GM12878 (cell line): ENCODE results near the gene TSHZ1. TPM values are rescaled to one million over a fixed set of nuclear protein-coding genes. Genes with fewer than 3 reads are reported as not detected.

Experiments used
- ATAC-seq: fragments of 200-7000 bp; cut with Tn5 transposase; 3 replicates; pipeline ENCODE4 v1.9.1; 2020; ENCODE audit warnings: mild to moderate bottlenecking, moderate library complexity
- BruUV-seq: library from RNA; stranded (reverse); fragments of 400-500 nt; replicated peaks from 2 replicates; lab custom pipeline; 2021; lab: Mats Ljungman, UMichigan
- CTCF ChIA-PET: fragments of 300-600 bp; sonication (Branson Sonifier 250); formaldehyde crosslinking; extraction: SDS; loops from one replicate; lab custom pipeline; 2021; ENCODE audit warnings: inconsistent platforms; lab: Yijun Ruan, JAX
- POLR2A ChIA-PET: fragments of 350-600 bp; formaldehyde crosslinking; extraction: SDS; loops from one replicate; lab custom pipeline; 2021; ENCODE audit warnings: inconsistent platforms; lab: Charles Lee
- RAD21 ChIA-PET: fragments of 300-600 bp; sonication (Branson Sonifier 250); formaldehyde crosslinking; loops from one replicate; lab custom pipeline; 2023; ENCODE audit warnings: antibody characterized with exemption; ENCODE audit not compliant: unreplicated experiment; lab: Charles Lee
- SMC1A ChIA-PET: fragments of 300-600 bp; sonication (Branson Sonifier 250); formaldehyde crosslinking; loops from one replicate; lab custom pipeline; 2023; ENCODE audit not compliant: unreplicated experiment, uncharacterized antibody; lab: Charles Lee
- DNase-seq: peaks from one replicate; pipeline ENCODE4 v3.0.0-alpha.2; 2011; ENCODE audit warnings: low read depth, low spot score
- FAIRE-seq: peaks from 3 replicates; lab custom pipeline; 2011; peaks lifted over from hg19 to GRCh38; lab: Jason Lieb, UNC
- H2AFZ ChIP-seq: 2 replicates; pipeline ENCODE4 v1.6.0; 2011; ENCODE audit warnings: low read depth, low read length, control low read depth; ENCODE audit not compliant: control insufficient read depth
- H3K27ac ChIP-seq: 2 replicates; pipeline ENCODE4 v1.5.1; 2011; ENCODE audit warnings: control low read depth; ENCODE audit not compliant: control insufficient read depth, insufficient read depth
- H3K27me3 ChIP-seq, 2 experiments: replicated peaks in 1 of 2; 2 replicates each; pipeline versions ENCODE4 v1.6.0 to v1.6.1; 2011; ENCODE audit warnings: low read length in 1 of 2; ENCODE audit not compliant: control insufficient read depth in 2 of 2, insufficient read depth in 2 of 2
- H3K36me3 ChIP-seq, 2 experiments: 2 replicates each; pipeline ENCODE4 v1.5.1; 2011; ENCODE audit warnings: low read length in 1 of 2; ENCODE audit not compliant: control insufficient read depth in 2 of 2, insufficient read depth in 2 of 2
- H3K4me1 ChIP-seq: 2 replicates; pipeline ENCODE4 v1.6.1; 2011; ENCODE audit warnings: mild to moderate bottlenecking, low read length, moderate library complexity, mixed read lengths; ENCODE audit not compliant: control insufficient read depth, insufficient read depth
- H3K4me2 ChIP-seq: 2 replicates; pipeline ENCODE4 v1.6.0; 2011; ENCODE audit warnings: control low read depth; ENCODE audit not compliant: control insufficient read depth, insufficient read depth
- H3K4me3 ChIP-seq: fragments of 200-600 bp; sonication (generic); 2 replicates; pipeline ENCODE4 v1.5.1; 2016
- H3K79me2 ChIP-seq: 2 replicates; pipeline ENCODE4 v1.6.0; 2011; ENCODE audit warnings: low read length; ENCODE audit not compliant: control insufficient read depth, insufficient read depth
- H3K9ac ChIP-seq: 2 replicates; pipeline ENCODE4 v1.8.0; 2011; ENCODE audit warnings: low read length, control low read depth, mixed read lengths; ENCODE audit not compliant: control insufficient read depth, insufficient read depth
- H3K9me3 ChIP-seq: replicated peaks from 3 replicates; pipeline ENCODE4 v1.5.1; 2011; ENCODE audit warnings: mild to moderate bottlenecking, low read length; ENCODE audit not compliant: control insufficient read depth, insufficient read depth
- H4K20me1 ChIP-seq: 2 replicates; pipeline ENCODE4 v1.6.0; 2011; ENCODE audit not compliant: control insufficient read depth, insufficient read depth
- IRF4 ChIP-seq: IDR thresholded peaks from 2 replicates; pipeline ENCODE4 v1.6.1; 2011; ENCODE audit warnings: low read depth, low read length
- KAT2A ChIP-seq: conservative IDR thresholded peaks from 2 replicates; pipeline ENCODE4 v1.6.1; 2011; ENCODE audit warnings: low read depth, low read length; ENCODE audit not compliant: control insufficient read depth
- MXI1 ChIP-seq: fragments of 150-350 bp; IDR thresholded peaks from 2 replicates; pipeline ENCODE4 v1.6.1; 2011; ENCODE audit warnings: low read depth, mild to moderate bottlenecking, inconsistent platforms, low read length, improper control_type of control experiment
- POLR2AphosphoS5 ChIP-seq: IDR thresholded peaks from 2 replicates; pipeline ENCODE4 v1.6.1; 2011; ENCODE audit warnings: mild to moderate bottlenecking, low read length, inconsistent platforms
- SPI1 ChIP-seq: IDR thresholded peaks from 2 replicates; pipeline ENCODE4 v1.6.1; 2011; ENCODE audit warnings: low read depth, mild to moderate bottlenecking, low read length, moderate library complexity, borderline replicate concordance; ENCODE audit not compliant: insufficient read depth
- TCF7 ChIP-seq: IDR thresholded peaks from 2 replicates; pipeline ENCODE4 v1.6.1; 2014; ENCODE audit warnings: antibody characterized with exemption, borderline replicate concordance
- WGBS: methylation state at CpG from one replicate; pipeline ENCODE4 v1.1.6; 2016; ENCODE audit warnings: low lambda C conversion rate; ENCODE audit not compliant: insufficient replicate concordance, insufficient coverage; ENCODE audit errors: missing lambda C conversion rate; 5-methylcytosine and 5-hydroxymethylcytosine counted together
- in situ Hi-C: fragments of 300-500 bp; cut with MboI; formaldehyde crosslinking; loops from 9 replicates; pipeline ENCODE4 v1.14.3; 2018; ENCODE audit warnings: mixed read lengths
- intact Hi-C: fragments of 100-400 bp; cut with micrococcal nuclease; formaldehyde crosslinking; loops from one replicate; pipeline ENCODE4 v1.14.2; 2022; ENCODE audit not compliant: unreplicated experiment
- polyA plus RNA-seq, 11 experiments: library from polyadenylated mRNA; depleted of rRNA in 4 of 11; unstranded in 6 of 11; stranded (reverse) in 5 of 11; fragments of >200 nt; fragmentation: Nextera tagmentation in 4 of 11; fragmentation: Illumina TruSeq in 1 of 11; extraction: Ambion mirVana in 4 of 11; extraction: Trizol in 1 of 11; gene quantifications; 1 replicate in 1 of 11; 2 replicates in 10 of 11; pipeline versions ENCODE4 v1.2.1 to v1.2.3, GENCODE V29; 2011 to 2016; ENCODE audit warnings: inconsistent platforms in 2 of 11, missing spikeins in 2 of 11, low read depth in 1 of 11
- total RNA-seq, 4 experiments: library from RNA; depleted of rRNA in 3 of 4; stranded (reverse); fragments of >200 nt in 3 of 4; fragmentation: Illumina TruSeq in 1 of 4; extraction: Trizol in 1 of 4; gene quantifications; 2 replicates each; pipeline versions ENCODE4 v1.2.1 to v1.2.3, GENCODE V29; 2013 to 2021
- TF ChIP-seq, protein P1 (sequence below): fragments of 150-350 bp; IDR thresholded peaks from 2 replicates; pipeline ENCODE4 v1.6.1; 2014; ENCODE audit warnings: mild to moderate bottlenecking, low read depth, low read length
- TF ChIP-seq, protein P2 (sequence below): IDR thresholded peaks from 2 replicates; pipeline ENCODE4 v1.6.1; 2011; ENCODE audit warnings: borderline replicate concordance, low read depth, mild to moderate bottlenecking, moderate library complexity, low read length; ENCODE audit not compliant: insufficient read depth, poor library complexity, severe bottlenecking
- TF ChIP-seq, protein P3 (sequence below): fragments of 450-650 bp; IDR thresholded peaks from 2 replicates; pipeline ENCODE4 v1.6.1; 2017; ENCODE audit warnings: mild to moderate bottlenecking, moderate library complexity

The TSHZ1 gene
- total and polyA plus RNA-seq, 10 of the 15 experiments (the other 5 are each of a cell fraction or from before 2014, with no cell fraction given): 2.2 to 15.2 (median 5.1) TPM

DNA sequence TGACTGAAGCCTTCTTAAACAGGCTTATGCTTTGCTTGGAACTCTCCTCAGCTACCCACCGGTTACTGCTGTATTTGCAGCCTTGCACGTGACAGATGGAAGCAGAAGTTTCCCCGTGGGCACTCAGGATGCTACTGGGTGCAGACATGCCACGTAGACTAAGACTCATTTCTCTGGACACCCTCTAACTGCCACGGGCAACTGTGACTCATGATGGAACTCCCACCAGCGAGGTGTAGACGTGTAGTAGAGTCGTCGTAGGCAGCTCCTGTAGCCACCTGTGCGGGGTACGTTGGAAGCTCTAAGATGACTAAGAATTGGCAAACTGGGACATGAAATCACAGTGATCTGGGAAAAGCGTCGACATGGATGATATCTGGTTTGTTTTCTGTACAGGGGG, 27.5 kb downstream of the TSHZ1 start (continued):
- TF ChIP-seq, protein P1, sequence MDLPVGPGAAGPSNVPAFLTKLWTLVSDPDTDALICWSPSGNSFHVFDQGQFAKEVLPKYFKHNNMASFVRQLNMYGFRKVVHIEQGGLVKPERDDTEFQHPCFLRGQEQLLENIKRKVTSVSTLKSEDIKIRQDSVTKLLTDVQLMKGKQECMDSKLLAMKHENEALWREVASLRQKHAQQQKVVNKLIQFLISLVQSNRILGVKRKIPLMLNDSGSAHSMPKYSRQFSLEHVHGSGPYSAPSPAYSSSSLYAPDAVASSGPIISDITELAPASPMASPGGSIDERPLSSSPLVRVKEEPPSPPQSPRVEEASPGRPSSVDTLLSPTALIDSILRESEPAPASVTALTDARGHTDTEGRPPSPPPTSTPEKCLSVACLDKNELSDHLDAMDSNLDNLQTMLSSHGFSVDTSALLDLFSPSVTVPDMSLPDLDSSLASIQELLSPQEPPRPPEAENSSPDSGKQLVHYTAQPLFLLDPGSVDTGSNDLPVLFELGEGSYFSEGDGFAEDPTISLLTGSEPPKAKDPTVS: no peak

DNA sequence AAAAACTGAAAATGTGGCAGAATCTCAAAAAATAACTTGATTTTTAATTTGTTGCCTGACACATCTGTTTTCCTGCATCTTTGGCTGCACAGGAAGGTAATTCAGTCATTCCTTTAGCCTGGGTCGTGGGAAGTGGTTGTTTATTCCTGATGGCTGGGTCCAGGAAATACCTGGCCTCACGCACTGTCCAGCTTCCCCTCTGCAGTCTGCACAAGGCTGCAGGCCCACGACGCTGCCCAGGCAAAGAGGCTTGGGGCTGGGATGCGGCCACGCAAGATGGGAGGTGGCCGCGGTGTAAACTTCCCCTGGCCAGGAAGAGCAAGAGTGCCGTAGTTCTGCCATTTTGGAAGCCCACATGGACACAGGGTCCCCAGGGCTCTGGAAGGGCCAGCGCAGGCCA, 28.2 kb downstream of the TSHZ1 start:
- RAD21 ChIA-PET: no interaction called here
- no peak overlapping the region for H2AFZ ChIP-seq
- H3K4me1 ChIP-seq: no peaks in the 10 kb centered on the region
- no peaks in the 10 kb centered on the region for H3K36me3 ChIP-seq
- BruUV-seq: no TSS peak
- ATAC-seq (no peak), FAIRE-seq (no peak), DNase-seq (no peak)
- no peaks in the 10 kb centered on the region for H4K20me1 ChIP-seq
- H3K4me2 ChIP-seq: no peak overlapping the region
- H3K9ac ChIP-seq: no peak overlapping the region
- in situ Hi-C loops (no loop called here), intact Hi-C loops (no loop called here)
- 83% methylated on average over 10 of the region's 10 CpGs for WGBS
- TF ChIP-seq MXI1 (no peak), TCF7 (no peak)
- no peaks in the 10 kb centered on the region for H3K9me3 ChIP-seq
- CTCF ChIA-PET: no interaction called here
- no peaks in the 10 kb centered on the region for H3K27me3 ChIP-seq
- no peak overlapping the region for H3K27ac ChIP-seq
- SMC1A ChIA-PET: no interaction called here
- H3K79me2 ChIP-seq: no peaks in the 10 kb centered on the region
- POLR2A ChIA-PET: no interaction called here
- no peak overlapping the region for H3K4me3 ChIP-seq

DNA sequence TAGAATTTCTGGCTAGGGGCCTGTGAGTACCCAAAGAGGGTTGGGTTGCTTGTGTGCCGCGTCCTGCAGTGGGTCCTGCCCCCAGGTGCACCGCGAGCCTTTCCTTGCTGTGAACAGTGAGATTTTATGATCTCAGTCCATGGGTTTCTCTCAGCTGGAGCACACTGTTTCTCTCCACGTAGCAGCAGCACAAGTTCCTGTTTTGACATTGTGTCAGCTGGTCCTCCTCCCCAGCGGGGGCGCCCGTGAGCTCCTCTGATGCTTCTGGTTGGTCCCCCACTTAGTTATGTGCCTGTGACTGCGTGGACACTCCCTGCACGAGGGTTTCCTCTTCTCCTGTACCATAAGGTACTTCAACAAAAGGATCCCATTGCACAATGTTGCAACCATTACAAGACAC, 29.8 kb downstream of the TSHZ1 start:
- no peak overlapping the region for H3K27ac ChIP-seq
- in situ Hi-C loops (no loop called here), intact Hi-C loops (no loop called here)
- ChIA-PET POLR2A (interaction anchor here (0.5 kb wide), 1 partner anchor 14 kb away, joined by 4 read pairs; no protein-coding TSS in a partner anchor), CTCF (interaction anchor here (1.1 kb wide), 1 partner anchor 277 kb away, joined by 3 read pairs; no protein-coding TSS in a partner anchor), RAD21 (no interaction called here), SMC1A (no interaction called here)
- H3K9me3 ChIP-seq: no peaks in the 10 kb centered on the region
- ATAC-seq: no peak
- no peaks in the 10 kb centered on the region; the same call in 1 of the 2 replicates for H3K79me2 ChIP-seq
- BruUV-seq: no TSS peak
- no peaks in the 10 kb centered on the region for H3K4me1 ChIP-seq
- no peak overlapping the region for H3K9ac ChIP-seq
- no peak for FAIRE-seq
- no peak for DNase-seq
- no peaks in the 10 kb centered on the region for H4K20me1 ChIP-seq
- no peaks in the 10 kb centered on the region for H3K36me3 ChIP-seq
- H3K27me3 ChIP-seq: no peaks in the 10 kb centered on the region
- 80% methylated on average over 10 of the region's 10 CpGs for WGBS
- no peak overlapping the region for H3K4me3 ChIP-seq
- no peak overlapping the region for H3K4me2 ChIP-seq
- no peak overlapping the region for H2AFZ ChIP-seq
- TF ChIP-seq, protein P2, sequence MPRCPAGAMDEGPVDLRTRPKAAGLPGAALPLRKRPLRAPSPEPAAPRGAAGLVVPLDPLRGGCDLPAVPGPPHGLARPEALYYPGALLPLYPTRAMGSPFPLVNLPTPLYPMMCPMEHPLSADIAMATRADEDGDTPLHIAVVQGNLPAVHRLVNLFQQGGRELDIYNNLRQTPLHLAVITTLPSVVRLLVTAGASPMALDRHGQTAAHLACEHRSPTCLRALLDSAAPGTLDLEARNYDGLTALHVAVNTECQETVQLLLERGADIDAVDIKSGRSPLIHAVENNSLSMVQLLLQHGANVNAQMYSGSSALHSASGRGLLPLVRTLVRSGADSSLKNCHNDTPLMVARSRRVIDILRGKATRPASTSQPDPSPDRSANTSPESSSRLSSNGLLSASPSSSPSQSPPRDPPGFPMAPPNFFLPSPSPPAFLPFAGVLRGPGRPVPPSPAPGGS: no peak
- TF ChIP-seq IRF4: no peak
- no peak for TF ChIP-seq SPI1
- no peak for TF ChIP-seq POLR2AphosphoS5
- TF ChIP-seq KAT2A: no peak
- TF ChIP-seq, protein P3, sequence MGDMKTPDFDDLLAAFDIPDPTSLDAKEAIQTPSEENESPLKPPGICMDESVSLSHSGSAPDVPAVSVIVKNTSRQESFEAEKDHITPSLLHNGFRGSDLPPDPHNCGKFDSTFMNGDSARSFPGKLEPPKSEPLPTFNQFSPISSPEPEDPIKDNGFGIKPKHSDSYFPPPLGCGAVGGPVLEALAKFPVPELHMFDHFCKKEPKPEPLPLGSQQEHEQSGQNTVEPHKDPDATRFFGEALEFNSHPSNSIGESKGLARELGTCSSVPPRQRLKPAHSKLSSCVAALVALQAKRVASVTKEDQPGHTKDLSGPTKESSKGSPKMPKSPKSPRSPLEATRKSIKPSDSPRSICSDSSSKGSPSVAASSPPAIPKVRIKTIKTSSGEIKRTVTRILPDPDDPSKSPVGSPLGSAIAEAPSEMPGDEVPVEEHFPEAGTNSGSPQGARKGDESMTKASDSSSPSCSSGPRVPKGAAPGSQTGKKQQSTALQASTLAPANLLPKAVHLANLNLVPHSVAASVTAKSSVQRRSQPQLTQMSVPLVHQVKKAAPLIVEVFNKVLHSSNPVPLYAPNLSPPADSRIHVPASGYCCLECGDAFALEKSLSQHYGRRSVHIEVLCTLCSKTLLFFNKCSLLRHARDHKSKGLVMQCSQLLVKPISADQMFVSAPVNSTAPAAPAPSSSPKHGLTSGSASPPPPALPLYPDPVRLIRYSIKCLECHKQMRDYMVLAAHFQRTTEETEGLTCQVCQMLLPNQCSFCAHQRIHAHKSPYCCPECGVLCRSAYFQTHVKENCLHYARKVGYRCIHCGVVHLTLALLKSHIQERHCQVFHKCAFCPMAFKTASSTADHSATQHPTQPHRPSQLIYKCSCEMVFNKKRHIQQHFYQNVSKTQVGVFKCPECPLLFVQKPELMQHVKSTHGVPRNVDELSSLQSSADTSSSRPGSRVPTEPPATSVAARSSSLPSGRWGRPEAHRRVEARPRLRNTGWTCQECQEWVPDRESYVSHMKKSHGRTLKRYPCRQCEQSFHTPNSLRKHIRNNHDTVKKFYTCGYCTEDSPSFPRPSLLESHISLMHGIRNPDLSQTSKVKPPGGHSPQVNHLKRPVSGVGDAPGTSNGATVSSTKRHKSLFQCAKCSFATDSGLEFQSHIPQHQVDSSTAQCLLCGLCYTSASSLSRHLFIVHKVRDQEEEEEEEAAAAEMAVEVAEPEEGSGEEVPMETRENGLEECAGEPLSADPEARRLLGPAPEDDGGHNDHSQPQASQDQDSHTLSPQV: no peak
